Activated naive CD4-positive, alpha-beta T cell treated with anti-CD3 and anti-CD28 coated beads, Interleukin-2, amount 50 U/mL, for 72 hours (primary cell): Measurements from ENCODE around the gene AMOTL2. TPM values are rescaled to one million over a fixed set of nuclear protein-coding genes. Genes with fewer than 3 reads are reported as not detected.
A peak's percentile ranks its signal among the peaks of the same experiment; 100 is the strongest.

ENCODE experiments used
- ATAC-seq, 2 donors: fragments of 150-1000 bp; cut with Tn5 transposase; 2 replicates each; pipeline ENCODE4 v1.10.0; 2021; ENCODE audit warnings: mild to moderate bottlenecking in 2 of 2, moderate library complexity in 2 of 2
- DNase-seq, 2 donors: peaks; one replicate each; pipeline ENCODE4 v3.0.0; 2021 to 2022; ENCODE audit warnings: low spot score in 2 of 2
- H3K27ac Mint-ChIP-seq, 2 donors: one replicate each; pipeline ENCODE4 v1.8.0; 2022; ENCODE audit warnings: mild to moderate bottlenecking in 2 of 2, mixed read lengths in 2 of 2
- H3K36me3 Mint-ChIP-seq, 2 donors: one replicate each; pipeline ENCODE4 v1.8.0; 2022; ENCODE audit warnings: mixed read lengths in 2 of 2
- H3K9me3 Mint-ChIP-seq, 2 donors: one replicate each; pipeline ENCODE4 v1.8.0; 2022; ENCODE audit warnings: mixed read lengths in 2 of 2
- total RNA-seq, 2 donors: library from RNA; stranded (reverse); gene quantifications; one replicate each; pipeline ENCODE4 v1.2.3, GENCODE V29; 2022

The AMOTL2 gene
- total RNA-seq, 2 donors from 2014 or later = 0.64 TPM; not detected in 1

DNA sequence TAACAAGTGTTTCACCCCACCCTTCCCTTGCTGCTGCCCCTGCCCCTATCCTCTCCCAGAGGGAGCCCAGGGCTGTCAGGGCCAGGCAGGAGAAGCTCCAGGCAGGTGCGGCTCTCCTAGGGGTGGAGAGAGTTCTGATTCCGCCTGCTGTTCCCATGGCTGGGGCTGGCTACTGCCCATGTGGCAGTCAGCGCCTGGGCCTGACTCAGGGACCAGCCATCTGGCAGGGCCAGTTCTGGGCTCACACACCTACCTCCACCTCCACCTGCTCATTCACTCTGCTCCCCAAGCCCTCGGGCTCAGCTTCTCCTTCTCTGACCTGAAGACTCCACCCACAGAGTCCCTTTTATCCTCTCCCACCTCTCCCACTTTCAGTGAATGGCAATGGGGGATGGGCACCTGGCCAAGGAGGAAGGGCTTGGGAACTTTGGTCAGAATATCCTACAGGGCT is 23.4 kb downstream of the AMOTL2 start:
- Mint-ChIP-seq H3K27ac (no peak overlapping the region), H3K36me3 (peaks cover 0 to 8% of the 10 kb centered on the region in 2 donors), H3K9me3 (peaks cover 7% of the 10 kb centered on the region in 2 donors)
- DNase-seq (no peak), ATAC-seq (no peak)

DNA sequence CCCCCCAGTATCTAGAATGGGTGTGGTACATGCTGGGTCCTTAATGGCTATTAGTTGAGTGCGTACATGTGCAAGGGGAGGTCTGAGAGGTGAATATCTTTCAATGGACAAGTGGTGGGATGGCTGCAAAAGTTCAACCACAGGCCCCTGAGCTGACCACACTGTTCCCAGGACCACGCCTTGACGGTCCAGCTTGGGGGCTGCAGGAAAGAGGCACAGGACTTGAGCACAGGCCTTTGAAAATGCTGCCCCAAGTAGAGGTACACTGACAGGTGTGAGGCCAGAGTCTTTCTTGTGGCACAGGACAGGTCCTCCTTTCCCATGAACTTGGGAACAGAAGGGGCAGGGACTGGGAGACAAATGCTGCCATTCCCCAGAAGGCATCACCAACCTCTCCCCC is 24.0 kb downstream of the AMOTL2 start:
- DNase-seq = no peak
- Mint-ChIP-seq H3K27ac (no peak overlapping the region), H3K9me3 (peaks cover 7% of the 10 kb centered on the region in 2 donors), H3K36me3 (peaks cover 0 to 8% of the 10 kb centered on the region in 2 donors)
- ATAC-seq = no peak

- ATAC-seq (no peak), DNase-seq (no peak)
- H3K36me3 Mint-ChIP-seq = peaks cover 0 to 8% of the 10 kb centered on the region in 2 donors
- peaks cover 7% of the 10 kb centered on the region in 2 donors for H3K9me3 Mint-ChIP-seq
- H3K27ac Mint-ChIP-seq = peak overlapping the region in 1 of 2 donors; percentile 11
Observed at GRCh38 chr3:134348524-134348923, 25.7 kb downstream of the AMOTL2 start.

DNA sequence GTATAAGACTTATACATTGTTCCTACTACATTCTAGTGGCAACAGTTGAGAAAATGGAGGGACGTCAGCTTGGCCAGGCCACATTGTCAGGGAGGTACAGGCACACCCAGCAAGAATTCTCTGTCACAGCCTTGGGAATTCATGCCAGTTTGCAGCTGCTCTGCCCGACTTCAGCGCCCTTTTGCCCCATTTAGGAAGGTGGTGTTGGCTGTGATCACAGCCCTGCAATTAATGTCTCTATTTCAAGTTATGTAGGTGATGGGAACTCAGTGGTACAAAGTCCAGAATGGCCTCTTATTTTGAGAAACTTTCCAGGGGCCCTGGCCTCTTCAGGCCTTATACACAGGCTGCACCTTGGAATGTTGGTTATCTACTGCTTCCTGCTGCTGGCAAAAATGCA is 26.7 kb downstream of the AMOTL2 start:
- DNase-seq = no peak
- Mint-ChIP-seq H3K9me3 (peaks cover 7% of the 10 kb centered on the region in 2 donors), H3K27ac (no peak overlapping the region), H3K36me3 (peaks cover 0 to 8% of the 10 kb centered on the region in 2 donors)
- no peak for ATAC-seq

GRCh38 chr3:134346744-134347143 is 27.5 kb downstream of the AMOTL2 start:
- ATAC-seq (no peak), DNase-seq (no peak)
- no peak overlapping the region for H3K27ac Mint-ChIP-seq
- H3K9me3 Mint-ChIP-seq = peaks cover 7% of the 10 kb centered on the region in 2 donors
- peaks cover 0 to 8% of the 10 kb centered on the region in 2 donors for H3K36me3 Mint-ChIP-seq

DNA sequence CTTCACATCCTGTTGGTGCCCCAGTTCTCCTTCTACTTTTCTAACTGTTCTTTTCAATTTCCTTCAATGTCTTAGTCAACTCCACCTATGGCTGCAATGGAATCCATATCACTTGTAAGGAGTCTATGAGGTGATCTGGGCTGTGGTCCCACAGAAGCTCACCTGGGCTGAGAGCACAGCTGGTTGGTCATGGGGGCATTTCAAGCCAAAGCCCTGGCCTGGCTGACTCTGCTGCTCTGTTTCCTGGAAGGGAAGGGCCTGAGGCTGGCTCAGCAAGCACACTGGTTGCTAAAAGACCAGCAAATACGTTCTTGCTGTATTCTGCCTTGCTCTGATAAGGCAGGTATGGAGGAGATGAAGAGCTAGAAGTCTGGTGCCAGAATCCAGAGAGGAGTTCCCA is 29.0 kb downstream of the AMOTL2 start:
- Mint-ChIP-seq H3K9me3 (peaks cover 7% of the 10 kb centered on the region in 2 donors), H3K27ac (no peak overlapping the region), H3K36me3 (peaks cover 0 to 8% of the 10 kb centered on the region in 2 donors)
- no peak for ATAC-seq
- no peak for DNase-seq

DNA sequence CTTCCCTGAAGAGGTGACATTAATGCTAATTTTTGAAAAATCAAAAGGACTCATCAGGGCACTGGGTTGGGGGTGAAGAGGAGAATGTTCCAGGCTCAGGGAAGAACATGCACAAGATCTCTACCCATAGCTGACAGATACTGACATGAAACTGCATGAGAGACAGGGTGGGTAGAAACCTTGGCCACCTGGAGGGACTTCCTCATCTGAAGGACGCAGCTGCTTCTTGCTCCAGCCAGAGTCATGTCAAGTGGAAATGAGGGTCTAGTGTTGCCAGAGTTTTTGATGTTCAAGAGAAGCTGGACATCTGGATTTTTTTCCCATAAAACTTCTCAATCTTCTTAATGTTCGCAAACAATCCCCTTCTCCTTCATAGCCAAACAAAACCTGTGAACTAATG is 29.7 kb downstream of the AMOTL2 start:
- DNase-seq = no peak
- ATAC-seq = no peak
- Mint-ChIP-seq H3K9me3 (peaks cover 7% of the 10 kb centered on the region in 2 donors), H3K27ac (no peak overlapping the region), H3K36me3 (peaks cover 0 to 8% of the 10 kb centered on the region in 2 donors)

DNA sequence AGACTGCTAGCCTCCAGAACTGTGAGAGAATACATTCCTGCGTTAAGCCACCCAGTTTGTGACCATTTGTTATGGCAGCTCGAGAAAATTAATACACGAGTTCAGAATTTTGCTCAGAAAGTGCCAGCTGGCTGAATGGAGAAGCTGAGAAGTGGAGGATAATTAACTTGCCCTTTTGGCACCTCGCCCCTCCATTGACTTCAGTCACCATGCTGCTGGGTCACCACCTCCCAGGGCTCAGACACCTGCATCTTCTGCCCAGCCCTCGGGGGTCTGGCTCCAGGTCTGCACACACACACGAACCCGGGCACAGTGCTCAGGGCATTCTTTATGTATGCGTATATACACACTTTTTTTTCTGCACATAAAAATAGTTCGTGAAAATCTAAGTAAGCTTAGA is 32.0 kb downstream of the AMOTL2 start:
- Mint-ChIP-seq H3K27ac (peak overlapping the region in 1 of 2 donors; percentile 26), H3K36me3 (peaks cover 0 to 8% of the 10 kb centered on the region in 2 donors), H3K9me3 (peaks cover 7% of the 10 kb centered on the region in 2 donors)
- ATAC-seq (no peak), DNase-seq (no peak)

DNA sequence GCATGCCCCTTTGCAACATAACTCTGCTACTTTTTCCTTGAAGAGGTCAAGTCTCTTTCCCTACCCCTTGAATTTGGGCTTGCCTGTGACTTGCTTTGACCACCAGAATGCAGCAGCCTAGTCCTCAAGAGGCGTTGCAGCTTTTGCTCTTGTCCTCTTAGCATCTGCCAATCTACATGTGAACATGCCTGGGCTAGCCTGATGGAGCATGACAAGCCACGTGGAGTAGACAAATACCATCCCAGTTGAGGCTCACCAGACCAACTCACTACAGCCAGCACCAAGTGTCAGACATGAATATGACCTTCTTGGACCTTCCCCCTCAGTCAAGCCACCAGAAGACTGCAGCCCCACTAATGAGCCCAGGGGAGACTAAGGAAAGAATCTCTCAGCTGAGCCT is 32.9 kb downstream of the AMOTL2 start:
- Mint-ChIP-seq H3K36me3 (peaks cover 0 to 2% of the 10 kb centered on the region in 2 donors), H3K9me3 (peaks cover 2% of the 10 kb centered on the region in 2 donors), H3K27ac (peak overlapping the region; percentile 26 to 39)
- no peak for DNase-seq
- no peak for ATAC-seq

DNA sequence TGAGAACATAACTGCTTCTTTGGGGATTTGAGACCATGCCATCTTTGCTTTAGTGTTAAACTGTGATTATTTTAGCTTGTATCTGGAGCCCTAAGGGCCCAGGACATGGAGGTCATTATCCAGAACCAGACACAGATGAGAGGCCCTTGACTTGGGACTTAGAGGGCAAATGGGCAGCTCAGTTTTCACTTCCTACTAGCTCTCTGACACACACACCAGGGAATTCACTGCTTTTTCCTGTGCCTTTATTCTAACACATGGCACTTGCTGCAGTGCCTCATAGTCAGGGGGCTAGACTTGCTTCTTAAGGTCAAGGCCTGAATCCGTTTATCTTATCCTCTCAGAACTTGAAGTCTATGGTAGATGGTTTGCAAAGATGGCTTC is 33.3 kb downstream of the AMOTL2 start:
- Mint-ChIP-seq H3K36me3 (no peaks in the 10 kb centered on the region), H3K9me3 (no peaks in the 10 kb centered on the region), H3K27ac (peak overlapping the region in 1 of 2 donors; percentile 26)
- ATAC-seq (no peak), DNase-seq (no peak)

GRCh38 chr3:134340362-134340981 is 33.8 kb downstream of the AMOTL2 start:
- DNase-seq (no peak), ATAC-seq (no peak)

DNA sequence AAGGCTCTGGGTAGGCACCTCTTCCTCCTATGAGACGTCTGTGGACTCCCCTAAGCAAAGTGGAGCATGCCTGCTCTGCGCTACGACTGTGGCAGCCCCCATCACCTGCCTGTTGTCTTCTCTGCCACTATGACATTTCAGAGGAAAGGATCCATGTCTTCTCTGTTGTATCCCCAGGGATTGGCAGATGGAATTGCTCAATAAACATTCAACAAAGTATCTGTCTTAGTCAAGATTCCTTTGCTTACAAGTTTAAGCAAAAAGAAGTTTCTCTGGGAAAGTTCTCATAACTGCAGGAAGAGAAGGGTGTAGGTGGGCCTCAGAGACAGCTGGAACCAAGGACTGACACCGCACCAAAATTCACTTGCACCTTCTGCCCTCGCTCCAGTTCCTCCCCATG is 34.3 kb downstream of the AMOTL2 start:
- ATAC-seq = no peak
- DNase-seq = no peak
- no peak overlapping the region for H3K27ac Mint-ChIP-seq

More at GRCh38 chr3:134340362-134340981, 33.8 kb downstream of the AMOTL2 start:
- H3K36me3 Mint-ChIP-seq = no peaks in the 10 kb centered on the region
- no peak overlapping the region for H3K27ac Mint-ChIP-seq
- no peaks in the 10 kb centered on the region for H3K9me3 Mint-ChIP-seq

DNA sequence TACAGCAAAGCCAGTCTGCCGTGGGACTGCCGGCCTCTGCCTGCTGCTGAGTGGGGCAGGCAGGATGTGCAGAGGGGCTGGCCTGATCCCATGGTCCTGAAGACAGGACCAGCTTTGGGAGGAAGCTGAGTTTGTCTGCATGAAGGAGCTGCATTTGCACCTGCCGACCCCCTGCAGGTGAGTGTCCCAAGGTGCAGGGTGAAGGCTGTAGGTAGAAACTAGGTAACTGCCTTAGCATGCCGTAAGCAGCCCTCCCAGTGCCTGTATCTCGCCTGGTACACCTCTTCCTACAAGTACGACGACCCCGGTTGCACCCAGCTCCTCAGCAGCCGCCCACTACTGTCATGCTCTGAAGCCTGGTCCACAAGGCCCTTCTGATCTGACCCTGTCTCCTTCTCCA is 34.9 kb downstream of the AMOTL2 start:
- Mint-ChIP-seq H3K9me3 (no peaks in the 10 kb centered on the region), H3K36me3 (no peaks in the 10 kb centered on the region), H3K27ac (no peak overlapping the region)
- no peak for ATAC-seq
- no peak for DNase-seq

More for the DNA sequence above, 34.3 kb downstream of the AMOTL2 start:
- H3K36me3 Mint-ChIP-seq = no peaks in the 10 kb centered on the region
- H3K9me3 Mint-ChIP-seq = no peaks in the 10 kb centered on the region

- ATAC-seq (no peak), DNase-seq (no peak)
- H3K27ac Mint-ChIP-seq = no peak overlapping the region
- H3K36me3 Mint-ChIP-seq = no peaks in the 10 kb centered on the region
- no peaks in the 10 kb centered on the region for H3K9me3 Mint-ChIP-seq
Observed at GRCh38 chr3:134338516-134339261, 35.6 kb downstream of the AMOTL2 start.

GRCh38 chr3:134338201-134338512 is 36.1 kb downstream of the AMOTL2 start:
- Mint-ChIP-seq H3K27ac (no peak overlapping the region), H3K36me3 (no peaks in the 10 kb centered on the region), H3K9me3 (no peaks in the 10 kb centered on the region)
- DNase-seq (no peak), ATAC-seq (no peak)

DNA sequence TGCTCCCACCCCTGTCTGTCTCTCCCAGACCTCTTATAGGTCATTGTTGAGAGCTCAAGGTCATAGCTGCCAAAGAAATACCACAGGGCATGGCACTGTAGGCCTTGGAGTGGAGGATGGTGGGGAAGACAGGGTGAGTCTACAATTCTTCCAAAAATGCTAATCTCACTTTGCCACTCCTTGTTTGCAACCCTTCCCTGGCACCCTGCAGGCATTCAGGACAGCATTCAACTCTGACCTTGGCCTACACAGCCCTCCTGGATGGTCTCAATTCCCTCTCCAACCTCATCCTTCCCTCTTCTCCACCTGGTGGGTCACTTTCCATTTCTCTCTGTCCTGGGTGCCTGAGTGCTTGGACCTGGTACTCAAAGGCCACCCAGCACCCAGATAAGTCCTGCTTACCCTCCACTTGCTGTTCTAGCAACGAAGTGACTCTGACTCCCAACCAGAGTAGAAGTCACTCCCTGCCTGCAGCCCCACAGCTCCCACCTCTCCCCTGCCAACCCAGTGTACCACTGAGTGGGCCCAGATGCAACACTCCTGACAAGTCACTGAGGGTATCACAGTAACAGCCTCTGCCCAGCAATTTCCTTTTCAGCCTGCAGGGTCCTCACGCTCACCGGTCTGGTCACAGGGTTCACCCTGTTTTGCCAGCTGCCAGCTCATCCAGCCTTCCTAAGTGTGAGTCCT is 36.6 kb downstream of the AMOTL2 start:
- Mint-ChIP-seq H3K27ac (no peak overlapping the region), H3K9me3 (no peaks in the 10 kb centered on the region), H3K36me3 (no peaks in the 10 kb centered on the region)
- DNase-seq (no peak), ATAC-seq (no peak)

- no peak for ATAC-seq
- Mint-ChIP-seq H3K27ac (no peak overlapping the region), H3K9me3 (no peaks in the 10 kb centered on the region), H3K36me3 (no peaks in the 10 kb centered on the region)
- no peak for DNase-seq
Observed at GRCh38 chr3:134337071-134337482, 37.2 kb downstream of the AMOTL2 start.
